Measurements from ENCODE around the gene RAB3IL1.
"Not testable (repeated sequence)": the region's sequence is repeated elsewhere in the genome, so short reads cannot be mapped to it uniquely, and the experiment has no call there.

Gene RAB3IL1

DNA sequence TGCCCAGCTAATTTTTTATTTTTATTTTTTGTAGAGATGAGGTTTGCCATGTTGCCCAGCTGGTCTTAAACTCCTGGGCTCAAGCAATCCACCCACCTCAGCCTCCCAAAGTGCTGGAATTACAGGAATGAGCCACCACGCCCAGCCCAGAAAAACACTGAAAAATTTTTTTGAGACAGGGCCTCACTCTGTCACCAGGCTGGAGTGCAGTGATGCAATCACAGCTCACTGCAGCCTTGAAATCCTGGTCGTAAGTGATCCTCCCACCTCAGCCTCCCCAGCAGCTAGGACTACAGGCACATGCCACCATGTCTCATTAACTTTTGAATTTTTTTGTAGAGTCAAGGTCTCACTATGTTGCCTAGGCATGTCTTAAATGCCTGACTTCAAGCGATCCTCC, 35.1 kb downstream of the RAB3IL1 start:
- H3K4me3 ChIP-seq (ENCODE audit: extremely low read depth, insufficient read depth, low read length, poor library complexity, severe bottlenecking); H3K36me3 ChIP-seq (ENCODE audit: control insufficient read depth, insufficient read depth, low read length); H3K9me3 ChIP-seq (ENCODE audit: control insufficient read depth, low read length); H3K27ac ChIP-seq (ENCODE audit: low read depth, low read length, severe bottlenecking); H3K4me1 ChIP-seq (ENCODE audit: control insufficient read depth, insufficient read depth, low read length, poor library complexity, severe bottlenecking): not testable (repeated sequence)
- WGBS, 2 experiments (ENCODE audit: insufficient coverage in 2 of 2) = 83 to 93% methylated on average over 1 to 3 of the region's 3 CpGs

DNA sequence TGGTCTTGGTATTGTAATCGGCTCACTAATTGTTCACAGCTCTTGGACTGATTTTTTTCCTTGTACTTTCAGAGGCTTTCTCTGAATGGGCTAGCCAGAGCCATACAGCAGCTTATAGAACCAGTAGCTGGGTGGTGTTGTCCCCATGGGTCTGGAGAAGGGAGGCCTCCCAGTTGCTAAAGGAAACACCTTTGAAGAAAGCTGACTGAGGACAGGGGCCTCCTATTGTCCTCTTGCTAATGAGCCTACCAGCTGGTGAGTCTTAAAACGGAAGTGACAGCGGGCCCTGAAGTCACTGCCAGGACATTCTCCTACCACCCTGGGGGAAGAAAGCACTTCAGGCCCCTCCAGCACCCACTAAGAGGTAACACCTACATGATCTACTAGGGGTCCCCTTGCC, 36.0 kb downstream of the RAB3IL1 start:
- H3K4me1 ChIP-seq (ENCODE audit: control insufficient read depth, insufficient read depth, low read length, poor library complexity, severe bottlenecking) = peaks cover 4% of the 10 kb centered on the region
- no peaks in the 10 kb centered on the region for H3K9me3 ChIP-seq (ENCODE audit: control insufficient read depth, low read length)
- H3K4me3 ChIP-seq (ENCODE audit: extremely low read depth, insufficient read depth, low read length, poor library complexity, severe bottlenecking) = no peak overlapping the region
- 46 to 52% methylated on average over 3 of the region's 3 CpGs for WGBS, 2 experiments (ENCODE audit: insufficient coverage in 2 of 2)
- H3K36me3 ChIP-seq (ENCODE audit: control insufficient read depth, insufficient read depth, low read length) = peaks cover 4% of the 10 kb centered on the region
- no peak overlapping the region for H3K27ac ChIP-seq (ENCODE audit: low read depth, low read length, severe bottlenecking)

DNA sequence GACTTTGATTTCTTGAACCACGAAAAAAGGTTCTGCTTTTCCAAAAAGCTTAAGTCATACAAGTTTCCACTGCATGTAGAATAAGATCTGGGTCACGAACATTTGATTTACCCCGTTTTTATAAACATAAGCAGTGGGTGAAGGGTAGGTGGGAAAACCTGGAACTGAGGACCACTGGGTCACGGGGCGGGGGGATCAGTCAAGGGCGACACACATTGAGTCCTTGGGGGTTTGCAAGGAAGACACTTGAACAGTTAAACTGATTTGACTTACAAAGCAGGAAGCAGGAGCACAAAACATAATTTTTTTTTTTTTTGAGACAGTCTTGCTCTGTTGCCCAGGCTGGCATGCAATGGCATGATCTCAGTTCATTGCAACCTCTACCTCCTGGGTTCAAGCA, 36.9 kb downstream of the RAB3IL1 start:
- H3K27ac ChIP-seq (ENCODE audit: low read depth, low read length, severe bottlenecking) = no peak overlapping the region
- 91 to 98% methylated on average over 6 of the region's 6 CpGs for WGBS, 2 experiments (ENCODE audit: insufficient coverage in 2 of 2)
- H3K36me3 ChIP-seq (ENCODE audit: control insufficient read depth, insufficient read depth, low read length) = peaks cover 4% of the 10 kb centered on the region
- no peak overlapping the region for H3K4me3 ChIP-seq (ENCODE audit: extremely low read depth, insufficient read depth, low read length, poor library complexity, severe bottlenecking)
- H3K4me1 ChIP-seq (ENCODE audit: control insufficient read depth, insufficient read depth, low read length, poor library complexity, severe bottlenecking) = peaks cover 4% of the 10 kb centered on the region
- no peaks in the 10 kb centered on the region for H3K9me3 ChIP-seq (ENCODE audit: control insufficient read depth, low read length)

DNA sequence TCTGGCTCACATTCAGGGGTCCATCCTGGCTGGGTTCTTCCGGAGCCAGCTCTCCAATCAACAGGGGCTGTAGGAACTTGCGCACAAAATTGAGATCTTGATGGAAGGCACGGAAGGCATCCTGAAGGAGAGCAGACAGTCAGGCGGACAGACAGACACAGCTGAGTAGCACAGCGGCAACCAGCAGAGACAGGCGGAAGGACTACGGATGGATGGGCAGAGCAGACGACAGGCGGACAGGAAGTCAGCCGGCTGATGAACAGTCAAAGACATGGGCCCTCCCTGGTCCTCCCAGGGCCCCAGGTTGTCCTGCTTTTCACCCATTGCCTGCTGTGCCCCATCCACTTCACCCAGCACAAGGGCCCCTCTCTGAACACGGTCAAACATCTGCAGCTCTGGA, 37.3 kb downstream of the RAB3IL1 start:
- H3K27ac ChIP-seq (ENCODE audit: low read depth, low read length, severe bottlenecking) = no peak overlapping the region
- 95 to 98% methylated on average over 11 of the region's 11 CpGs for WGBS, 2 experiments (ENCODE audit: insufficient coverage in 2 of 2)
- H3K36me3 ChIP-seq (ENCODE audit: control insufficient read depth, insufficient read depth, low read length) = peaks cover 4% of the 10 kb centered on the region
- H3K9me3 ChIP-seq (ENCODE audit: control insufficient read depth, low read length) = no peaks in the 10 kb centered on the region
- peaks cover 4% of the 10 kb centered on the region for H3K4me1 ChIP-seq (ENCODE audit: control insufficient read depth, insufficient read depth, low read length, poor library complexity, severe bottlenecking)
- no peak overlapping the region for H3K4me3 ChIP-seq (ENCODE audit: extremely low read depth, insufficient read depth, low read length, poor library complexity, severe bottlenecking)

DNA sequence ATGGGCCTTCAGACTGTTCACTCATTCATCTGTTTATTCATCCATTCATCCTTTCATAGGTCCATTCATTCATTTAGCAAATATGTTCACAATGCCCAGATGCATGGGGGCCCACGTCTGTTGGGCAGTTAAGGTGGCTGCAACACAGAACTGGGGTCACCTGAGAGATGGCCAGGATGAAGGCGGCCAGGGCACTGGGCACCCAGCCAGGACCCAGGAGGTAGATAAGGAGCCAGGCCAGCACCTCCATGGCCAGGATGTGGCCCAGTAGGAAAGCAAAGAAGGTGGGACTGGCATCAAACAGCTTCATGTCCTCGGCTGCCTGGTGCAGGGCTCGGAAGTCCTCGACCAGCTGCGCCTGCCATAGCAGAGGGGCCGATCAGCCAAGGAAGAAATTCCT, 38.2 kb downstream of the RAB3IL1 start:
- WGBS, 2 experiments (ENCODE audit: insufficient coverage in 2 of 2) = 100% methylated on average over 2 of the region's 7 CpGs; no CpG with 5 or more reads in 1 of the 2 experiments
- Histone ChIP-seq H3K36me3 (ENCODE audit: control insufficient read depth, insufficient read depth, low read length) (peaks cover 4% of the 10 kb centered on the region), H3K4me1 (ENCODE audit: control insufficient read depth, insufficient read depth, low read length, poor library complexity, severe bottlenecking) (peaks cover 4% of the 10 kb centered on the region), H3K4me3 (ENCODE audit: extremely low read depth, insufficient read depth, low read length, poor library complexity, severe bottlenecking) (no peak overlapping the region), H3K27ac (ENCODE audit: low read depth, low read length, severe bottlenecking) (no peak overlapping the region), H3K9me3 (ENCODE audit: control insufficient read depth, low read length) (no peaks in the 10 kb centered on the region)

DNA sequence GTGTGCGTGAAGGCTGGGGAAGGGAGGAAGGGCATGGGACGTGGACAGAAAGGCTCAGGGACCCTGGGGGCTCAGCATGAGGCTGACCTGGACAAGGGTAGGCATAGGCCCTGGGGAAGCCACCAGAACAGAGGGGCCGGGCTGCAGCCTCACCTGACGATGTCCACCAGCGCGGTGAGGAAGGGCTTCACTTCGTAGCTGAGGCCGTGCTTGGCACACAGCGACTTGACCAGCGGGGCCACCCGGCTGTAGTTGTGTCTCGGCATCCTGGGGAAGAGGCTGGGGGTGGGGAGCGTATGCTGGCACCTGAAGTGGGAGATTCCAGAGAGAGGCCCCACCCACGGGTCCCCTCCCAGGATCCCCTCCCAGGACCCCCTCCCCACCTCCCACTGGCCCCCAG, 41.7 kb downstream of the RAB3IL1 start:
- Histone ChIP-seq H3K9me3 (ENCODE audit: control insufficient read depth, low read length) (no peaks in the 10 kb centered on the region), H3K4me1 (ENCODE audit: control insufficient read depth, insufficient read depth, low read length, poor library complexity, severe bottlenecking) (peaks cover 3% of the 10 kb centered on the region), H3K4me3 (ENCODE audit: extremely low read depth, insufficient read depth, low read length, poor library complexity, severe bottlenecking) (no peak overlapping the region), H3K36me3 (ENCODE audit: control insufficient read depth, insufficient read depth, low read length) (peaks cover 4% of the 10 kb centered on the region), H3K27ac (ENCODE audit: low read depth, low read length, severe bottlenecking) (no peak overlapping the region)
- 95 to 96% methylated on average over 8 of the region's 14 CpGs for WGBS, 2 experiments (ENCODE audit: insufficient coverage in 2 of 2)

DNA sequence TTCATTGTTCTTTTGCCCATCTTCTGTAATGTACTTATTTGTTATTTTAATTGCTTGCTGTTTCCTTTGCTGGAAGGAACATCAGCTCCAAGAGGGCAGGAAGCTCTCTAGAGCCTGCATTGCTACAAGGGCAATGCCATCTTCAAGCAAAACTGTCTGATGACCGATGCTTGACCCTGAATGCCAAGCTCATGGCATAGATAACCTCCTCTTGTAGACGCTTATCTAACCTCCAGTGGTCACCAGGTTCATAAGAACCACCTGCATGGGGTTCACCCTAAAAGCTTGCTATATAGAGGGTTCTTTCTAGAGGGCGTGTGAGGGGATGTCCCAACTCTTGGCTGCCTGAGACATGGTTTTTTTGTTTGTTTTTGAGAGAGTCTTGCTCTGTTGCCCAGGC, 42.5 kb downstream of the RAB3IL1 start:
- Histone ChIP-seq H3K36me3 (ENCODE audit: control insufficient read depth, insufficient read depth, low read length) (peaks cover 4% of the 10 kb centered on the region), H3K9me3 (ENCODE audit: control insufficient read depth, low read length) (no peaks in the 10 kb centered on the region), H3K27ac (ENCODE audit: low read depth, low read length, severe bottlenecking) (no peak overlapping the region), H3K4me1 (ENCODE audit: control insufficient read depth, insufficient read depth, low read length, poor library complexity, severe bottlenecking) (peaks cover 3% of the 10 kb centered on the region), H3K4me3 (ENCODE audit: extremely low read depth, insufficient read depth, low read length, poor library complexity, severe bottlenecking) (no peak overlapping the region)
- 75 to 85% methylated on average over 1 to 2 of the region's 3 CpGs for WGBS, 2 experiments (ENCODE audit: insufficient coverage in 2 of 2)

DNA sequence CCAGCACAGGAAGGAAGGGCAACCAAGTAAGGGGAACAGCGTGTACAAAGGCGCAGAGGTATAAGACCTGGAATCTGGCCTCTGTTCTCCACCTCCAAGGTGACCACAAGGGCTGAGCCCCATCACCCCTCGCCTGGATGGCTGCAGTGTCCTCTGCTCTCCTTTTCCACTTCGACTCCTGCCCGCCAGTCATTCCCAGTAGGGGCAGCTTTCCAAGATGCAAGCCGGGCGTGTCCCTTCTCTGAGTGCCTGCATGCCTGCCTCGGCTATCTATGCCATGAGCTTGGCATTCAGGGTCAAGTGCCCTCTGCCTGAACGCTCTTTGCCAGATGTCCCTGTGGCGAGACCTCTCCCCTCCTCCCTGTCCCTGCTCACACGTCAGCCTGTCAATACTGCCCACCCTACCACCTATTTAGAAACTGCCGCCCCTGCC, 43.0 kb downstream of the RAB3IL1 start:
- H3K27ac ChIP-seq (ENCODE audit: low read depth, low read length, severe bottlenecking) = no peak overlapping the region
- peaks cover 3% of the 10 kb centered on the region for H3K4me1 ChIP-seq (ENCODE audit: control insufficient read depth, insufficient read depth, low read length, poor library complexity, severe bottlenecking)
- WGBS, 2 experiments (ENCODE audit: insufficient coverage in 2 of 2) = 86% methylated on average over 9 to 12 of the region's 12 CpGs
- no peaks in the 10 kb centered on the region for H3K9me3 ChIP-seq (ENCODE audit: control insufficient read depth, low read length)
- H3K36me3 ChIP-seq (ENCODE audit: control insufficient read depth, insufficient read depth, low read length) = peaks cover 4% of the 10 kb centered on the region
- no peak overlapping the region for H3K4me3 ChIP-seq (ENCODE audit: extremely low read depth, insufficient read depth, low read length, poor library complexity, severe bottlenecking)

DNA sequence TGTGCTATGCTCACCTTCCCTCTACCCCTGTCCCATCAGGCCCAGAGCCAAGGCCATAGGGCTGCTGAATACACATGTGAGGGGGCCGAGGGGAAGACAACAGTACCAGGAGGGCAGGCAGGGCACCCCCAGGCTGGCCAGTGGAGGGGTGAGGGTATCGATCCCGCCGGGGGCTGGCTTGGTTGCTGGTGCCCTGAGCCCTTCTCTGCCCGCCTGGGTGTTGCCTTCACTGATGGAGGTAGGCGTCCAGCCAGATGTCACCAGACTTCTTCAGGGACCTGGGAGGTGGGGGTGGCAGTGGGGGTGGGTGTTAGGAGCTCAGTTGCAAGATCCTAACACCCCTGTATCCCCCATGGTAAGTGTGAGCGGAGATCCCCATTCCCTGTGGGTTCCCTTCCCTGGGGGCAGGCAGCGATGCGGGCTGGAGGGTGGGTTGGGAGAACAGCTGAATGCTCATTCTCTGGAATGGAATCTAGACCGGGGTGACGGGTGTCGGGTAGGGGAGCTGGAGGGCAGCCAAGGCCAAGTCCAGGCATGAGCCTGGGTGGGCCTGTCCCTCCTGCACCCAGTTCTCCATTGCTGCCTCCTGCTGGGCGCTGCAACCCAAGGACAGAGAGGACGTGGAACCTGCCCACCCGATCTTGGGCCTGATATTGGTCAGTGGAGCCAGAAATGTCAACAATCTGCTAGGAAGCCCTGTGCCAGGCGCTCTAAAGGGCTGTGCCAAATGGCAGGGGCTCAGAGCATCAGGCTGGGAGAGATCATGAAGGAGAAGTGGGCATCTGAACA, 43.6 kb downstream of the RAB3IL1 start:
- H3K4me3 ChIP-seq (ENCODE audit: extremely low read depth, insufficient read depth, low read length, poor library complexity, severe bottlenecking) = no peak overlapping the region
- H3K4me1 ChIP-seq (ENCODE audit: control insufficient read depth, insufficient read depth, low read length, poor library complexity, severe bottlenecking) = peaks cover 8% of the 10 kb centered on the region
- H3K9me3 ChIP-seq (ENCODE audit: control insufficient read depth, low read length) = no peaks in the 10 kb centered on the region
- no peak overlapping the region for H3K27ac ChIP-seq (ENCODE audit: low read depth, low read length, severe bottlenecking)
- WGBS, 2 experiments (ENCODE audit: insufficient coverage in 2 of 2) = 94 to 98% methylated on average over 7 to 14 of the region's 16 CpGs
- H3K36me3 ChIP-seq (ENCODE audit: control insufficient read depth, insufficient read depth, low read length) = no peaks in the 10 kb centered on the region

DNA sequence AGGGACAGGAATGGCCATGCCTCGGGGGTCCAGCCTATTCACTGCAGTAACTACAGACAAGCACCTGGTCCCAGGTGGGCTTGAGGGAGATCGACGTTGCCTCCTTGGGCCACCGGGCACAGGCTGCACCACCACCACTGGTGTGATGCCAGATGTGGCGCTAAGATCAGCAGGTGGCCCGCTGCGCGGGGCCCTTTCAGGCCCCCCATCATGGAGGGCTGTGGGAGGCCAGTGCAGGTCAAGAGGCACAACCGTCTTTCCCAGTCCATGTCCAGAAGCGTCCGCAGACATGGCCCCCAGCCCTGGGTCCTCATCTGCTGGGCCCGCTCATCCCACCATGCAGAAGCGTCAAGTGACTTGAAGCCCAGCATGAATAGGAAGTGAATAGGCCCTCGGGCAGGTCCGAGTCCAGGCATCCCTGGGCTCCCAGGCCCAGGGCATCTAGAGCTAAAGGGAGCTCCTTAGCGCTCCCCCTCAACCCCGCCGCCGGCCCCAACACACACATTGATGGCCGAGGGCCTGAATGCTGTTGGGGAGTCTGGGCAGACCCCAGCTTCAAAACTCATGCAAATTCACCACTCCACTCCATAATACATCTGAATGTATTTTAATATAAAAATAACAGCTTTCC, 44.3 kb downstream of the RAB3IL1 start:
- no peak overlapping the region for H3K27ac ChIP-seq (ENCODE audit: low read depth, low read length, severe bottlenecking)
- peaks cover 9% of the 10 kb centered on the region for H3K4me1 ChIP-seq (ENCODE audit: control insufficient read depth, insufficient read depth, low read length, poor library complexity, severe bottlenecking)
- WGBS, 2 experiments (ENCODE audit: insufficient coverage in 2 of 2) = 88 to 89% methylated on average over 15 of the region's 20 CpGs
- no peaks in the 10 kb centered on the region for H3K9me3 ChIP-seq (ENCODE audit: control insufficient read depth, low read length)
- H3K4me3 ChIP-seq (ENCODE audit: extremely low read depth, insufficient read depth, low read length, poor library complexity, severe bottlenecking) = no peak overlapping the region
- no peaks in the 10 kb centered on the region for H3K36me3 ChIP-seq (ENCODE audit: control insufficient read depth, insufficient read depth, low read length)

DNA sequence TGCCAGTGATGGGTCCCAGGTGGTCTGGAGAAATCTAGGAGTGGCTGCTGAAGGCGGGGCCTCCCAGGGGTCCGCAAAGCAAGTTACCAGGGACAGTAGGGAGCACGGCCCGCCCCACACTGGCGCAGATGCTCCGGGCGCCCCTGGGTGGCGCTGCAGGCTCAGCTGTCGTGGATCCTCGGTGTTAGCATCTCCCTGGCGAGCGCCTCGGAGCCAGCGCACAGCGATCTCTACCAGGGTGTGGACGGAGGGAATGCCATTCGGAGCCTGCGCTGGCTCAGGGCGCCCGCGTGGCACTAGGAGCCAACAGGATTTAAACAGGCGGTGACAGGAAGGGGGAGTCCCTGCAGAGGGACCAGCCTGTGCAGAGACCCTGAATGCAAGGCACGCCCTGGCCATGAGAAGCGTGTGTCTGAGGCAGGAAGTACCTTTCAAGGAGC, 46.2 kb downstream of the RAB3IL1 start:
- peaks cover 11% of the 10 kb centered on the region for H3K36me3 ChIP-seq (ENCODE audit: control insufficient read depth, insufficient read depth, low read length)
- no peaks in the 10 kb centered on the region for H3K9me3 ChIP-seq (ENCODE audit: control insufficient read depth, low read length)
- no peak overlapping the region for H3K4me3 ChIP-seq (ENCODE audit: extremely low read depth, insufficient read depth, low read length, poor library complexity, severe bottlenecking)
- H3K4me1 ChIP-seq (ENCODE audit: control insufficient read depth, insufficient read depth, low read length, poor library complexity, severe bottlenecking) = peaks cover 9% of the 10 kb centered on the region
- 6 to 7% methylated on average over 23 to 24 of the region's 24 CpGs for WGBS, 2 experiments (ENCODE audit: insufficient coverage in 2 of 2)
- no peak overlapping the region for H3K27ac ChIP-seq (ENCODE audit: low read depth, low read length, severe bottlenecking)
